Skeletal muscle satellite cell (primary cell): ENCODE data around the gene PRR7.

Experiments
- H3K27me3 ChIP-seq: 2 replicates; pipeline ENCODE4 v1.7.0; 2013; ENCODE audit warnings: low read length; ENCODE audit not compliant: control insufficient read depth, insufficient read depth
- H3K36me3 ChIP-seq: 2 replicates; pipeline ENCODE4 v1.7.0; 2013; ENCODE audit warnings: mild to moderate bottlenecking, control low read depth, low read length; ENCODE audit not compliant: insufficient read depth
- H3K4me1 ChIP-seq: 2 replicates; pipeline ENCODE4 v1.7.0; 2013; ENCODE audit warnings: low read length; ENCODE audit not compliant: control insufficient read depth, insufficient read depth
- H3K4me2 ChIP-seq: 2 replicates; pipeline ENCODE4 v1.7.0; 2013; ENCODE audit warnings: mild to moderate bottlenecking, low read length
- H3K4me3 ChIP-seq: 2 replicates; pipeline ENCODE4 v1.7.0; 2013; ENCODE audit warnings: low read length
- H3K9ac ChIP-seq: 2 replicates; pipeline ENCODE4 v1.7.0; 2013; ENCODE audit warnings: mild to moderate bottlenecking, low read depth, low read length, moderate library complexity
- H3K9me3 ChIP-seq: replicated peaks from 2 replicates; pipeline ENCODE4 v1.7.0; 2013; ENCODE audit warnings: mild to moderate bottlenecking, control low read depth, low read length

Gene PRR7

DNA sequence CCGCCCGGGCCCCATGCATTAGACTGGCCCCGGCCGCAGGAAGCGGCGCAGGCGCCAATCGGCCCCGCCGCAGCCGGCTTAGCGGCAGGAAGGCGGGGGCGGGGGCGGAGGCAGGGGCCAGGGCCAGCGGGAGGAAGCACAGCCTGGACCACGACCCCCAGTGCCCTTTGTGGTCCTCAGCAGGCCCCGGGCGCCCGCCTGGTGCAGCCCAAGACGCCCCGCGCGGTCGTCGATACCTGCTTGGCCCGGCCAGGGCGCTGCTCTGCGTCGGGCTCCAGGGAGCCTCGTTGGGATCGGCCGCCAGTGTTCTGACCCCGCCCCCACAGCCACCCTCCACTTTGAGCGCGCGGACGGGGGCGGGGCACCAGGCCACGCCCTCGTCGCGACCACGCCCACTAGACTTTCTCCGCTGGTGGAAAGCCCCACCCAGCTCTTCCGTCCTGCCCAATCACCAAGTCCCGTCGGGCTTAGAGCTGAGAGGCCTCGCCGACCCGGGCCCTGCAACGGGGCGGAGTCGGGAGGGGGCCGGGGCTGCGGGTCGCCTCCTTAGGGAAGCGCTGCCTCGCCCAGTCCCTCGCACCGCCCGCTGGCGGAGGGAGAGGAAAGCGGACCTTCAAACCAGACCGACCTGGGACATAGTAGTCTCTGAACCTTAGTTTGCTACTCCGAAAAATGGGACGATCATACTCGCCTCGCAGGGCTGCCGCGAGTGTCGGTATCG is 50.8 kb downstream of the PRR7 start, which contains the start of gene PDLIM7:
TSS of gene PDLIM7 (minus strand) at position 313 of the 721 bp plus-strand sequence. CDS start 1,092 bp downstream, outside the sequence.
- Histone ChIP-seq H3K9ac (peak within 1 kb of the TSS; percentile 99), H3K36me3 (peaks cover 31% of the 10 kb centered on the region), H3K4me1 (peaks cover 59% of the 10 kb centered on the region), H3K27me3 (no peaks in the 10 kb centered on the region), H3K9me3 (no peaks in the 10 kb centered on the region), H3K4me2 (peak within 1 kb of the TSS; percentile 85), H3K4me3 (peak within 1 kb of the TSS; percentile 93)

GRCh38 chr5:177498013-177498787 is 51.6 kb downstream of the PRR7 start:
- peaks cover 29% of the 10 kb centered on the region for H3K36me3 ChIP-seq
- H3K9ac ChIP-seq, result peak overlapping the region; percentile 35
- no peaks in the 10 kb centered on the region for H3K9me3 ChIP-seq
- peak overlapping the region; percentile 93 for H3K4me3 ChIP-seq
- no peaks in the 10 kb centered on the region for H3K27me3 ChIP-seq
- H3K4me2 ChIP-seq, result peak overlapping the region; percentile 77
- peaks cover 52% of the 10 kb centered on the region for H3K4me1 ChIP-seq

DNA sequence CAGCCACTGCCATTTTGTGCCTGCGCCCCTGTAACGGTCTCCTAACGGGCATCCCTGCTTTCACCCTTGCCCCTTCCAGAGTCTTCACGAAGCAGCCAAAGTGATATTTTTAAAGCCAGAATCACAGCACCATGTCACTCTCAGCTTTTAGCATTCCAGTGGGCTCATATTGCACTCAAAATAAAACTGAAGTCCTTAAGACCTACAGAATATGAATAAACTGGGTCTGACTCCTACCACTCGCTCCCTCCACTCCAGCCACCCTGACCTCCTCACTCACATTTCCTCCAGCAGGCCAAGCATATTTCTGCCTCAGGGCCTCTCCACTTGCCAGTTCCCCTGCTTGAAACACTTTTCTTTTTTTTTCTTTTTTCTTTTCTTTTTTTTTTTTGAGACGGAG is 53.2 kb downstream of the PRR7 start:
- H3K4me2 ChIP-seq, result no peak overlapping the region
- peaks cover 35% of the 10 kb centered on the region for H3K4me1 ChIP-seq
- peaks cover 19% of the 10 kb centered on the region for H3K36me3 ChIP-seq
- H3K9me3 ChIP-seq, result no peaks in the 10 kb centered on the region
- H3K4me3 ChIP-seq, result no peak overlapping the region
- no peak overlapping the region for H3K9ac ChIP-seq
- no peaks in the 10 kb centered on the region for H3K27me3 ChIP-seq

- Histone ChIP-seq H3K4me1 (peaks cover 24% of the 10 kb centered on the region), H3K9me3 (no peaks in the 10 kb centered on the region), H3K9ac (peak overlapping the region; percentile 14), H3K27me3 (no peaks in the 10 kb centered on the region), H3K4me3 (no peak overlapping the region), H3K36me3 (peaks cover 11% of the 10 kb centered on the region), H3K4me2 (peak overlapping the region; percentile 39)
These were observed 54.3 kb downstream of the PRR7 start for GRCh38 chr5:177500685-177501522.

DNA sequence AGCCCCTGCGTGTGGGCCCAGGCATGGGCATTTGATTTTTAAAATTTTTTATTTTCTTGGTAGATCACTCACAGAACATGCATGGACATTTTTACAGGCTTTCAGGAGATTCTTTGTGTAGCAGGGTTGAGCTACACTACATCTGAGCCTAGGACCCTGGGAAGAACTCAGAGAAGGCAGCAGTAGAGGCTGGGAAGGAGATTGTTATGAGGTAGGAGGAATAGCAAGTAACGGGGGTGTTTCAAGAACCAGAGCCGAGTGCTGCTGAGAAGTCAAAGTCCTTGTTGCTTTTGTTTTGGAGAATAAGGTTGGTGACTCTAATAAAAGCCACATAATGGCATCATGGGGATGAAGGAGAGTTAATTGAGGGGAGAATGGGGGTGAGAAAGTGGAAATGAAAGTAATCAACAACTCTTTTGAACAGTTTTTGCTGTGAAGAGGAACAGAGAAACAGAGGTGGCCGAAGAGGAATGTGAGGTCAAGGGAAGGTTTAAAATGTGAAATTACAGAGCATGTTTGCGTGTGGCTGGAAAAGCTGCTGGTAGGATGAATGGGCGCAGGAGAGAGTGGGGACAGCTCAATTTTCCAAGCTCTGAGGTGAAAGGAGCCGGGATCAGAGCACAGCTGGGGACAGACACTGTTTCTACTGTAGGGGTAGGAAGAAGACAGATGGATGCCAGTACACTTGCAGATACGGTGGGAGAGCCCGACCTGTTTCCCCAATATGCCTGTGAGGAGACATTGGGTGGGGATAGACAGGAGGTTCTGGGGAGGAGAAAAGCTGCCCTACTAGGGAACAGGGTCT is 55.5 kb downstream of the PRR7 start:
- H3K27me3 ChIP-seq, result no peaks in the 10 kb centered on the region
- H3K9ac ChIP-seq, result no peak overlapping the region
- H3K4me1 ChIP-seq, result peaks cover 20% of the 10 kb centered on the region
- peaks cover 5% of the 10 kb centered on the region for H3K36me3 ChIP-seq
- no peaks in the 10 kb centered on the region for H3K9me3 ChIP-seq
- no peak overlapping the region for H3K4me2 ChIP-seq
- H3K4me3 ChIP-seq, result no peak overlapping the region

DNA sequence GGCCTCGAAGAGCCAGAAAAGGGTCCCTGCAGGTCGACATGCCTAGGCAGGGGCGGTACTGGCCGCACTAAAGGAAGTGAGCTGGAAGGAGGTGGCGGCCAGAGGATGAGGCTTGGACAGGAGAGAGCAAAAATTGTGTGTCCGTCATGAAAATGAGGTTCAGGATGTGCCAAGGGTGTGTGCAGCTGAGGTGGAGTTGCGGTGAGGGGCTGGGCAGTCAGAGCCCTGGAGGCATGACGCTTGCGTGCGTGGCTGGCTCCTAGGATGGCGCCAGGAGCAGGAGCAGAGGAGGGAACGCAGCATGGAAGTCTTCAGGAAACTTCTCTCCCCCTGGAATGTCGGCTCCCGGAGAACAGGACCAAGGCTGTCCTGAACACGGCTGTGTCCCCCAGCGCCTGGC is 56.3 kb downstream of the PRR7 start:
- Histone ChIP-seq H3K27me3 (no peaks in the 10 kb centered on the region), H3K4me1 (peaks cover 18% of the 10 kb centered on the region), H3K4me2 (no peak overlapping the region), H3K36me3 (peaks cover 5% of the 10 kb centered on the region), H3K4me3 (no peak overlapping the region), H3K9me3 (no peaks in the 10 kb centered on the region), H3K9ac (no peak overlapping the region)

DNA sequence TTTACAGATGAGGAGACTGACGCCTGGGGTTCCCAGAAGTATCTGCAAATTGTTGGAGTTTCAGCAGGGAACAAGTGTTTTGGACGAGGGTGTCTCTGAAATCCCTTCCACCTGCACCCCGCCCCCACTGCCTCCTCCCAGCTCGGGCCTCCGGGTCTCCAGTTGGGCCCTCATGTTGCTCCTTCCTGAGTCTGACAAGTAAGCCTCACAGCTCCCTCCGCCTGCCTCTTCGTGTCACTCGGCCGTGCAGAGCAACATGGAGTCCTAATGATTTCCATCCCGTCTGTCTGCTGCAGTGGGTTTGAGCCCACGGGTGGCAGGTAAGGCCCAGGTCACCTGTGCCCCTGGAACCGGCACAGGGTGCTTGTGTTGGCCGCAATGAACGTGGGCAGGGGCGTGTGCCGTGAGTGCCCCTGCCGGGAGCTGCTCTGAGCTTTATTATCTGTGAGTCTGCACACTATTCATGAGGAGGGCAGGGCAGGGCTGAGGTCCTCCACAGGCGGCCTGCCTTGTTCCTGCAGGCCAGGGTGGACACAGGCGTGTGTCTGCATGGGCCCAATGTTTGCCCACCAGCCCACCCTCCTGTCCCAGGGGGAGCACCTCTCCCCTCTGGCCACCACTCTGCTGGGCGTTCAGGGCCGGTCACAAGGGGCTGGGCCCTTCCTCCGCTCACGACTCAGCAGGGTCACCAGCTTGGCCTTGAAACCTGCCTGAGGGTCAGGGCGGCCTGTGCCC is 56.9 kb downstream of the PRR7 start:
- Histone ChIP-seq H3K27me3 (no peaks in the 10 kb centered on the region), H3K4me3 (no peak overlapping the region), H3K4me2 (no peak overlapping the region), H3K4me1 (peaks cover 12% of the 10 kb centered on the region), H3K9ac (no peak overlapping the region), H3K9me3 (no peaks in the 10 kb centered on the region), H3K36me3 (peaks cover 5% of the 10 kb centered on the region)

DNA sequence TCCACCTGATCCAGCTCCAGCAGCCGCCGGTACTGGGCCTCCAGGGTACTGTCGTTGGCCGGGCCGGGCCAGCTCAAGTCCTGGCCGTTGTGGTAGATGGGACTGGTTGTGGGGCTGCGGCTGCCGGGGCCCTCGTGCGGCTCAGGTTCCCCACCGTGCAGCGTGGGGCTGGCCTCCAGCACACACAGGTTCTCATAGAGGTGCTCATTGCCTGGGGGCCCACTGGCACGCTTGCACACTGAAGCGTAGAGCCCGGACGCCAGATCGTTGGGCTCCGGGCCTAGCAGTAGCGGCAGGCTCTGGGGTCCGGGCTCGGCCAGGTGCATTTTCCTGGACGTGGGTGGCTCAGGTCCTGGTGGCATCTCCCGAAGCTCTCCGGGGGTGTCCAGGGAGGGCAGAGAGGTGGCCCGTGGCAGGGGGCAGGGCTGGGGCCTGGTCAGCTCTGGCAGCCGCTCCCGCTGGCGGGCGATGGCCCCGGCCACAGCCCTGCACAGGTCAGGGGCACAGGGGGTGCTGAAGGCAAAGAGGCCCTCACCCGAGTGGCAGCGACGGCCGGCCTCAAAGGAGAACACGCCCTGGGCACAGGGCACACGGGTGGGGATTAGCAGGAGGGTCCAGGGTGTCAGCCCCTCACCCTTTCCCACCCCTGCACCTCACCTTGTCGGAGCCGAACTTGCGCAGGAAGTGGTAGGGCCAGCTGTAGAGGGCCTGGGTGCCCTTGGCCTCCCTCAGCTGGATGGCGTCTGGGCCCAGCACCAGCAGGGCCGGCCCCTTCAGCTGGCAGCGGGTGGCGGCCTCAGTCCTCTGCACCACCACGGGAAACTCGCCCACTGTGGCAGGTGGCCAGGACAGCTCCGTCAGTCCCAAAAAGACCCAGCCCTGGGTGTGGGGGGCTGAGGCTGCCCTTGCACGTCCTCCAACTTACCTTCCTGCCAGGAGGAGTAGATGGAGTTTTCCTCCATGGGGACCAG is 57.8 kb downstream of the PRR7 start:
- no peak overlapping the region for H3K4me2 ChIP-seq
- H3K9ac ChIP-seq, result no peak overlapping the region
- H3K27me3 ChIP-seq, result no peaks in the 10 kb centered on the region
- H3K36me3 ChIP-seq, result peaks cover 5% of the 10 kb centered on the region
- H3K4me1 ChIP-seq, result peaks cover 16% of the 10 kb centered on the region
- H3K4me3 ChIP-seq, result no peak overlapping the region
- H3K9me3 ChIP-seq, result no peaks in the 10 kb centered on the region

DNA sequence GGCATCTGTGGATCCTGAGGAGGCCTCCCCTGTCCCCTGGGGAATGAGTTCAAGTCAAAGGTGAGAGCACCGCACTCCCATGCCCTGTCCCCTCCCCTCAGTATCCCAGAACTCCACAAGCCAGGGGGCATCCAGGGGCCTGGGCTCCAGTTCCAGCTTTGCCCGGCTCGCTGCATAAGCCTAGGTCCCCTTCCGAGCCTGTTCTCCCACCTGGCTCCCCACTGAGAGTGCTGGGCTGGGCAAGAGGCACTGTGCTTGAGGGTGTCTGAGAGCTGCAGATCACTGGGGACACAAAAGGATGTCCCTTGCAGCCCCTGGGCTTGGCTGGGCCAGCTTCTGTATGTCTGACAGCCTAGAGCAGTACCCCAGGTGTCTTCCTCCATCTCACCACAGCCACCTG is 58.5 kb downstream of the PRR7 start:
- Histone ChIP-seq H3K27me3 (no peaks in the 10 kb centered on the region), H3K4me1 (peaks cover 22% of the 10 kb centered on the region), H3K9ac (no peak overlapping the region), H3K4me3 (no peak overlapping the region), H3K9me3 (no peaks in the 10 kb centered on the region), H3K36me3 (peaks cover 5% of the 10 kb centered on the region), H3K4me2 (no peak overlapping the region)
